Activated effector memory CD4-positive, alpha-beta T cell treated with anti-CD3 and anti-CD28 coated beads, Interleukin-2, amount 50 U/mL, for 16 hours (primary cell): ENCODE data around the gene STIP1.
"Not testable (repeated sequence)": the region's sequence is repeated elsewhere in the genome, so short reads cannot be mapped to it uniquely, and the experiment has no call there.

Source experiments
- DNase-seq: peaks from one replicate; pipeline ENCODE4 v3.0.0-alpha.2; 2020

Gene STIP1

DNA sequence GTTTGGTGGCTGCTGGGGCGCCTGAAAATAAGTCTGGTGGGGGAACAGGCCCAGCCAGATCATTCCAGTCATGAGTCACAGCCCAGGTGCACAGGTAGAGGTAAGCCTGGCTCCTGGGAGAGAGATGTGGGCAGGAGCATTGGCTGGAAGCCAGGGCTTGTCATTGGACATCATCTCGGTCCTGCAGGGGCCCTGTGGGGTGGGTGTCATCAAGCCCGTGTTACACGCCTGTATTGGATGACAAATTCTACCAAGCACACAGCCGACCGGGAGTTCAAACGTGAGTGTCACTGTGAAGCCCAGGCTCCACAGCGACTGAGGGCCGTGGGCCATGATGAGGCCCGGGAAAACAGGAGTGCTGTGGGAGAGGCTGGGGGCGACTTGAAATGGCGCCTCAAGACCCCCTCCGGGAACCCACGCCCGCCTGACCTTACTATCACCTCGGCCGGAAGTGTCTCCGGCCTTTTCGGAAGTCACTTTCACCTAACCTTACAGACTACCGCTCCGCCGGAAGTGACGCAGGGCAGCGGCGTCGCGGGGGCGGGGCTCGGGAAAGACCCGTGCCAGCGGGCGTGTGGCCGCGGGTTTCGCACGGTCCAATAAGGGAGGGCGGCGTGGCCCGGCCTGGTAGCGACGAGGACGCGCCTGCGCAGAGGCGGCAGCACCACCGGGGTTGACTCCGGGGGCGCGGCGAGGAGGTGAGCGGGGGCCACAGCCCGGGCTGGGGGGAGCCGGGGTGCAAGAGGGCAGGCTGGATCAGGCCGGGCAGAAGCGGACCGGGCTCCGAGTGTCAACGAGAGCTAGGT, 54.7 kb downstream of the STIP1 start, which contains the start of gene FKBP2:
Gene FKBP2, plus strand, starts transcription at position 661 of the 806 bp plus-strand sequence. CDS start 1,293 bp downstream, outside the sequence.
- DNase-seq, result peak; percentile 99

DNA sequence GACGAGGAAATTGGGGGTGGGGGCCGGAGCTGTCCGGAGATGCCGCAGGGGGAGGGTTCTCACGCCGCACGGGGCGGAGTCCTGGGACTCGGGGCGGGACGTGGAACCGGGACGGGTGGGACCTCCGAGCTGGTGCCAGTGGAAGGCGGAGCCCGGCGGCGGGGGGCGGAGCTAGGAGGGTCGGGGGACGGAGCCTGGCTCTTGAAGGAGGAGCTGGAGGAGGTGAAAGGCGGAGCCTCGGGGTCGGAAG, 55.2 kb downstream of the STIP1 start:
- peak; percentile 100 for DNase-seq

DNA sequence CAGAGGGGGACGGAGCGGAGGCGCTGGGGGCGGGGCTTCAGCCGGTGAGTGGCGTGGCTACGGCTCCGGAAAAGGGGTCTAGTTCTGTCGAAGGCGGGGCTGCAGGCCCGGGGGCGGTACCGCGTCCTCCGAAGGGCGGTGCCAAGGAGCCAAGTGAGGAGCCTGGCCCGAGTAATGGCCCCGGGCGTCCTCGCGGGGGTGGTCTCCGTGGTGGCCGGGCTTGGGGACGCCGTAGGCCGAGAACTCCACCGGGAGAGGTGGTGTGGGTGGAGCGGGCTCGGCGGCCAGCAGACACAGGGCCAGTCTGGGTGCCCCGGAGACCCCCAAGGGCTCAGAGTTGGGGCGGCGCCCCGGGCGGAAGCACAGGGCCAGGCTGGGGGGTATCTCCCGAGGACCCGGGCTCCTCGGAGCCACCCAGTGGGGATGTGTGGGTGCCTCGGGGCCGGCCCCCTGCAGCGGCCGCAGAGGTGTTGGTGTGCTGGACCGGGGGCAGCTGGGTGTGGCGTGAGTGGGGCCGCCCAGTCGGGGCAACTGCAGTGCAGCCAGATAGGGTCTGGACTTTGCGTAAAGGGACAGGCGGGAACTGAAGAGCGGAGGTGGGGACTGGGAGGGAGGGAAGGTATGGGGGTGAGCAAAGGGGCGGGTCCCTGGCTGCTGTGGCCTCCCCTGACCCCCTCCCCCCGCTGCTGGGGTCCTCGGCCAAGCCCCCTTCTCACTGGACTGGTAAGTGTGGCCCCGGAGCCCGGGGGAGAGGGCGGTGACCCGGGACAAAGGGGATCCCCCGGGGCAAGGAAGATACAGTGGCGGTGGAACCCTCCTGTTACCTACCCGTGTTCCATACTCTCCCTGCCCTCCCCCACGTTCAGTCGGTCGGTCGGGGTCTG, 55.8 kb downstream of the STIP1 start:
- no peak for DNase-seq

DNA sequence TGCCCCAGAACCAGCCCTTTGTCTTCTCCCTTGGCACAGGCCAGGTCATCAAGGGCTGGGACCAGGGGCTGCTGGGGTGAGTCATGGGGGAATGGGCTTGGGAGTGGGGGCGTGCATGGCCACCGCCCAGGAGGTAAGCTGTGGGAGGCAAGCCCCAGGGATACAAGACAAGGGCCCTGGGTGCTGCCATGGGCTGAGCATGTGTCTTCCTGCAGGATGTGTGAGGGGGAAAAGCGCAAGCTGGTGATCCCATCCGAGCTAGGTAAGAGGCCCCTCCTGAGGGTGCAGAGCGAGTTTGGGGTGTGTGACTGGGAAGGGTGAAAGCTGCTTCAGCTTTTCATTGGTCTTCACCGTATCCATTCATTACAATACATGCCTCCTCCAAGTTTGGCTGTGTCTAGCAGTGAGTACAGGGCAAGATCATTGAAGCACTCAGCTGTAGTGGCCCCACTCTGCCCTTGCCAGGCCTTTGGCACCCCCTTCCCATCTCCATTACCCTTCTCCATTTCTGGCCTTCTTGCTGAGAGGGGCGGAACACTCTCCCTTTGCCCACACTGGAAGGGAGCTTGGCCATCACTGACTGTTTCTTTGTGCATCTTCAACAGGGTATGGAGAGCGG, 57.4 kb downstream of the STIP1 start:
- DNase-seq, result no peak

DNA sequence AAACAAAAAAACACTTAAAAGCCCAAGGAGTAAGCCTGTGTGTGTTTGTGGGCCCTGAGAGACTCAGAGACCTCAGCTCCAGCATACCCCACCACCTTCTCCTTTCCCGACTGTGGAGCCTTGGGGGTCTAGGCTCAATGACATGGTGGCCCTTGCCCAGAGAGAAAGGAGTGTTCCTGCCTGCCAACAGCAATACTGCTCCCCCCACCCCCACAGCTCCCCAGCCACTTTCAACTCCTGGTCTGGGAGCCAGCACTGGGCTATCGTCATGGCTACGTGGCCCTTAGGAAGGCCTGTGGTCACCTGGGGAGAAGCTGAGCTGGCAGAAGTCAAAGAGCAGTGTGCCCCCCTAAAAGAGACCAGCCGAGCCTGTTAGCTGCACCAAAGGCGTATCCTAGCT, 58.1 kb downstream of the STIP1 start:
- DNase-seq, result no peak

DNA sequence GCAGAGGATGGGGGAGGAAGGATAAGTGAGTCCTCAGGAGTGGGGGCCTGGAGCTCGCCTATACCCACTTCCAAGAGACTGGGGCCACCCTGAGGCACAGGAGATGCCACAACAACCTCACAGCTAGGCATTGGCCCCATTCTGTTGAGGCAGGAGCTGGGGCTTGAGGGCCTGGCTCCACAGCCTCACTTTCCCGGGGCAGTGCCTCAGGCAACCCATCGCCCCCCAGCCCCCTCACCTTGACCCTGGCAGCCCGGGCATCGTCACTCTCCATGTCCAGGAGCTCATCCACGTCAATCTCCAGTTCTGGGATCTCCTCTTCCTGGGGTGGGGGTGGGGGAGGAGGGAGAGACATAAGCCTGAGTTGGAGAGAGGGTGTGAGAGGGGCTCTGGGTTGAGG, 59.0 kb downstream of the STIP1 start:
- DNase-seq, result no peak

DNA sequence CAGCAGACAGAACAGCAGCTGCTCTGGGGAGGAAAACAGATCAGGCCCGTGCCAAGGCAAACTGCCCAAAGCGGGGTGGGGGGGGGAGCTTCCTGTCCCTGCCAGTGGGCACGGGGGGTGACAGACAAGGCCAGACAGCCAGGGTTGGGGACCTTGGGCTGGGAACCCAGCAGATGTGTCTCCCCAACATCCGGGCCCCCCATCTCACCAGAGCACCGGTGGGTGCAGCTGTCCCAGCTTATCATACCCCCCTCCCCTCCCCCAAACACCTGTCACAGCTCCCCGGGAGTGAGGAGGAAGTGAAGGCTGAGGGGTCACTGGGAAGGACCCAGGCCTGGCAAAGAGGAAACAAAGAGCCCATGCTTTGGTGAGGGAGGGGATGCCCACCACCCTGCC, 59.4 kb downstream of the STIP1 start:
- no peak for DNase-seq

DNA sequence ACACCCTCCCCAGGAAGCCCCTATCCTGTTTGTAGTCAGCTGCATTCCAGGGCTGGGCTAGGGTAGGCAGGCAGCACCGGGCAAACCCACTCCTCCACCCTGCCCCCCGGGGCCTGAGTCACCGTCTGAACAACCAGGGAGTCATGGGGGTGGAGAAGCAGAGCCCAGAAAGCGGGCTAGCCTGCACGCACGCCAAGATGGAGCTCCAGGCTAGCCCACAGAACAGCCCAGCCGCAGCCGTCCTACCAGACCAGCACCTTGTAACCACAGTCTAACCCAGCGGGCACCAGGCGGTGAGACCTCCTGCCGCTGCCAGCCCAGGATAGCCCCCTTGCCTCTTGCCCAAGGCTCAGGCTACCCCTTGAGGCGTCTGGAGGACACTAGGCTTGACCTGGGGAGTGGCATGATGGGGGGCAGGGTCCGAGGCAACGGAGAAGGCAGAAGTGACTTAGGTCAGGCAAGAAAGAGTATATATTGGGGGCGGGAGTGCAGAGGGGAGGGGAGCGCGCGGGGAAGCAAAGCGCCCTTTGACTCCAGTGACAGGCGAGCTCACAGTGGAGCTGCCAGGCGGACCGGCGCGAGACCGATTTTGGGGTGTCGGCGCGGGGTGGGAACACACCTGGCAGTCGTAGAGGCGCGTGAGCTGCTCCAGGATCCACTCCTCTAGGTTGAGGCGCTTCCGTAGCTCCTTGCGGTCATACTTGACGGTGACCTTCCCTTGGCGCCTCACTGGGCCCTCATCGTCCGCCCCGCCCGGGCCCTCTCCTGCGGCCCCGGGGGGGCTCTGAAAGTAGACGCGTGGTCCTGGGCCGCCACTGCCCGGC, 60.0 kb downstream of the STIP1 start:
- DNase-seq, result peak; percentile 92

DNA sequence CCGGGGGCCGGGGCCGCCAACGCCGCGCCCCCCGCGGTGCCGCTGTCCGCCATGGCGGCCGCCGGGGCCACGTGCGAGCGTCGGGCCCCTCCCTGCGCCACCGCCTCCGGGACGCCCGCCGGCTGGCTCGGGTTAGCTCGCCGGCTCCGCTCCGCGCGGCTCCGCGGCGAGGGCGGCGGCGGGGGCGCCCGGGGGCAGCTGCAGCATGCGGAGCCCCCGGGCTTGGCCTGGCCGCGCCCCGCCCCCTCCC, 60.6 kb downstream of the STIP1 start:
- not testable (repeated sequence) for DNase-seq

DNA sequence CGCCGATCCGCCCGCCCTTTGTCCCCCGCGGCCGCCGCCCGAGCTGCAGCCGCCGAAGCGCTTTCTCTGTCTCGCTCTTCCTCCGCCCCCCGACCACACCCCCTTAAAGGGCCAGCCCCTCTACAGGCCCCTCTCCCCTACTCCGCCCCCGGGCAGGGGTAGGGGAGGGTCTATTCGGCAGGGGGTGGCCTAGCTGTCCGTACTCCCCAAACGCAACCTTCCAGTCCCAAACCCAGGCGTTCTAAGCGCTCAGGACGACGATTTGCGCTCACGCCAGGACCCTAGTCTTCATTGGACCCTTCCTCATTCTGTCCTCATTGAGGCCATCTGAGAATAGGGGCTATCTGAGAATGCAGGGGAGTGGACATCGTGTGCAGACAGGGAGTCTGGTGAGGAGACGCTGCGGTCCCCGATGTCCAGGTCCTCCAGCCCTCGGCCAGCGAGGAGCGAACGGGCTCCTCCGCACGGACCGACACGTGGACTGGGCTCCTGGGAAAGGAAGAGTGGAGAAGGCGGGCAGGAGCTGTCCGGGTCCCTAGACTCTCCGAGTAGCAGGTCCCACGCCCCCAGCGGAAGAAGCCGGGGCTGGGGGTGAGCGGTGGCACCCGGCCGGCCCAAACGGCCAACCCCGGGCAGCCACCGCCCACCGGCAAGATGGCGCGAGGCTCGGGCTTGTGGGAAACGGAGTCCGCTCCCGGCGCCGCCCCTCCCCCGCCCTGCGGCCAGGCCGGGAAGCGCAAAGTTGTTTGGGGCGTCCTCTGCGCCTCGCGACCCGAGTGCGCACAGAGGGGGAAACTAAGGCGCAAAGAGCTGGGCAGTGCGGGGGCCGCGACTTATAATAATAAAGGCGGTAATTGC, 61.1 kb downstream of the STIP1 start, which contains the start of gene PPP1R14B:
Gene PPP1R14B, minus strand, starts transcription at position 73 of the 858 bp plus-strand sequence. CDS start 270 bp downstream, outside the sequence.
- DNase-seq, result peak; percentile 93

DNA sequence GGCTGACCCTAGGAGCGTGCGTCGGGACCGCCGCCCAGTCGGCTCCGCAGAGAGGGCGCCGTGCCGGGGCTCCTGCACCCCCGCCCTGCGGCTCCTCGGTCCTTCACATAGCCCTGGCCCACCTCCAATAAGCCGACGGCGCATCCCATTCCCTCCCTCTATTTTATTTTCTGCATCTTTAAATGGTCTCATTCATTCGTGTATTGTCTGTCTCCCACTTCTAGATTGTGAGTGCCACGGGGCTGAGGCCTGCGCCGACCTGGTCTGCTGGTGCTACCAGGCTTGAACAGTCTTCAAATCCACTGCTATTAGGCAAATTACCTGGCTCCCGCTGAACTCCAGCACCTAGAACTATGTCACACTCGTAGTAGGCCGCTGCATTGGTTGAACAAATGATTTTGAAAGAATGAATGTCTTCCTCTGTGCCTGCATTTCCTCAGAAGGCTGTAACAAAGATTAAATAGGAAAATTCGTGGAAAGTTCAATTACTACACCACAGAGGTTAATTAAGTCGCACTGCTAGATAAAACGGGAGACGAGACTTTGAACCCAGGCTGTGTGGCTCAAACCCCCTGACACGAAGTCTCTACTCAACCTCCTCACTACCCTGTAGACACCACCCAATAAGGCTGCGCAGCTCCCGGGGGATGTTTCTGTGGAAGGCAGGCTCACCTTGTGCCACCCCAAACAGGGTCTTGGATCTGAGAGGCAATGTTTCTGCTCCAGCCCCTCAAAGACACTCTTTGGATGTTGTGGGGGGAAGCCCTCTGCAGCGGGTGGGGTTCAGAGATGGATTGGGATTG, 62.0 kb downstream of the STIP1 start:
- no peak for DNase-seq

DNA sequence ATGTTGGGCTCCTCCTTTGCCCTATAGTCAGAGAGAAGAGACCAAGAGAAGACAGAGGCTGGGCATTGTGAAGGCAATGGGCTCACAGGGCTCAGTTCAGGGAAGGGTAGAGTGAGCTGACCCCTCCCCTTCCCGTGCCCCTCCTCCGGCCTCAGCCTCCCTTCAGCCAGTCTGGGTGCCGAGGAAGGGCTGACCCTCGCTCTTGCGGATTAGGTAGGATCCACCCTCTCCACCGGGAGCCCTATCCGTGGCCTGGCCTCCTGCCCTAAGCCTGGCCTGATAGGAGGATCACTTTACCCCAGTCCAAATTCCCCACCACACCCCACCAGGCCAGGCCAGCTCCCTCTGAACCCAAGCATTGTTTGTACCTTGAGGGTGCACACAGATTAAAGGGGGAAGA, 62.6 kb downstream of the STIP1 start:
- DNase-seq, result no peak

DNA sequence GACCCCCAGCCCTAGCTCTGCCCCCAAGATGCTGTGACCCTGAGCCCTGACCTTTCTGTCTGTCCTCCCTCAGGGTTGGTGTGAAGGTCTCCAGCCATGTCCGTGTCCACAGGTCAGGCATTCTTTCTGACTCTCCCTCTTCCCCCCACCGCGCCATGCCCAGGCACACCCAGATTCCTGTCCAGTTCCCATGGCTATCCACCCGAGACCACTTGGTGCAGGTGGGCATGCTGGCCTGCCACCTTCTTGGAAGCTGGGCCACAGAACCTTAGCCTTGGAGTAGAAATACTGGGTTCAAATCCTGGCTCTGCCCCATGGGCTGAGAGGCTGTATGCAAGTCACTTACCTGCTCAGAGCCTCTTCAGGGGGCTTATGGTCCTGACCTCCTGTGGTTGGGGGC, 63.1 kb downstream of the STIP1 start:
- no peak for DNase-seq

DNA sequence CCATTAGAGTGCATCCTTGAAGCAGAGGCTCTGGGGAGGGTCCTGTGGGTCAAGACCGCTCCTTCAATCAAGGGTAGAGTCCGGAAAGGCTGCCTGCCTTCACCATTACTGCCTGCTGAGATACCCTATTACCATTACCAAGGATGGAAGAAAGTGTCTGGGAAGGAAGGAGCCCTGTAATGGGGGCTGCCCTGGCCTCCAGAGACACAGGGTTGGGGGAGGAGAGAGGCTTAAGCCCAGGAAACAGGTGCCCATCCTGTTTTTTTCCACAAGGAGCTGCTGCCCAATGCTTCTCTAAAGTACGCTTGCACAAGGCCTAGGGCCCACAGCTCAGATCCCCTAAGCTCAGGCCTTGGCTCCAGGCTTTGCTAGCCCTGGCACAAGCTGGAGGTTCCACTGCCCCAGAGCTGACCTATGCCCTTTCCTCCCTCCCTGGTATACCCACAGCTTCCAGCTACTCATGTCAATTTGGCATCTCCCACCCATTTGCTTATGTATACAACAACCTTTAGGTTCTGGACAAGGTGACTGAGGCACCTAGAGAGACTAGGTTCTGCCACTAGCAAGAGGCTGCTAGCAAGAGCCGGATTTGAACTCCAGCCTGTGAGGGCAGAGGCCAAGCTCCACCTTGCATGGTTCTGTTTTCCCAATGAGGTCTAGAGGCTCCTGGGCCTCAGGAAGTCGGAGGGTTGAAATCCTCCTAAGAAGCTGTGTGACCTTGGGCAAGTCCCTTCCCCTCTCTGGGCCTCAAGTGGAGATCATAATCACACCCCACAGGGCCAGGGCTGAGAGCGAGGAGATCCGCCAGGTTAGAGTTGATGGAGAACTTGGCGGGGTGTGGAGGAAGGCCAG, 63.8 kb downstream of the STIP1 start:
- DNase-seq, result no peak

DNA sequence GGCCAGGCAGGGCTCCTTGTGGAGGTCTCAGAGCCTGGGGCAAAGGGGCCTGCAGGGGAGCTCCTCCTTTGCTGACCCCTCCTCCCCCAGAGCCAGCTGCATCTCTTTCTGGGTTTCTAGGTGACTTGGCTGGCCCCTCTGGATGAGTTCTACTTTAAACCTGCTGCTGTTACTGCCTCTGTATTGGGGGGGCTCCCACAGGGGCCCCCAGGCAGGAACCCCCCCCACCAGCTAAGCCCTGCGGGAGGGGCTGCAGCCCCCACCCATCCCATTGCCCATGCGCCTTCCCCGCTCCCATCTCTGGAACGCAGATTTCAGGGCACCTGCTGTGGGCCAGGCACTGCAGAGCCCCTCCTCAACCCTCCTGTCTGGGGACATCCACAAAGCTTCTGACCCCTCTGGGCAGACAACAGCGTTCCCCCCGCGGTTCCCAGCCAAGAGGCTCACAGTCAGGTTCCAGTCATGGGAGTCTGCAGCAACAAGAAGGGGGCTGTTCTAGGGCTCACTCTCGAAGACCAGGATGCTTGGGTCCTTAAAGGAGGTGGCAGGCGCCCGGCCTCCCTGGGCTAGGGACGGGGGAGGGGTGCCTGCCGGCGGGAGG, 64.5 kb downstream of the STIP1 start:
- no peak for DNase-seq

DNA sequence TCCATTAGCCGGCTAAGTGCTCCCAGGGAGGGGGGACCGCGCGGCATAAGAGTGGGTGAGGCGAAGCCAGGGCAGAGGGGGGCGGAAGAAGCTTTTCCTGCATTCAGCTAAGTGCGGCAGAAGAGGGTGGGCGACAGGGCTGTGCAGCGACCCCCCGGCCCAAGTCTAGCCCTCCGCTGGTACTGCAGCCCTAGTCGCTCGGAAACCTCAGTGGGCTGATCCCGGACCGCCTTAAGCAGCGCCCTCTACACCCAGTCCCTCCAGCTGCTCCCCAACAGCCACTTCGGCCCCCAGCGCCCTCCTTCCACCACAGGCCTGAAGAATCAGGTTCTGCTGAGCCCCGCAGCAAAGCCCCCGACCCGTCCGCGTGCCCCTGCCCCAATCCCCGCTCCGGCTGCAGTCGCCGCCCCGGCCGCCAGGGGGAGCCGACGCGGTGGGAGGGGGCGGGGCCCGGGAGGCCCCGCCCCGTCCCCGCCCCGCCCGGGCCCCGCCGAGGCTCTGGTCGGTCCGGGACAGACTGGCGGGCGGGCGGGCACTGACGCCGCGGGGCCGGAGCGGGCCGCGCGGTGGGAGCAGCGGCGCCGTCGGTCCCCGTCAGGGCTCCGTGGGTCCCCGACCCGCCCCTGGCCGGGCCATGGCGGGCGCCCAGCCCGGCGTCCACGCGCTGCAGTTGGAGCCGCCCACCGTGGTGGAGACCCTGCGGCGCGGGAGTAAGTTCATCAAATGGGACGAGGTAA, 65.2 kb downstream of the STIP1 start, which contains the start of gene PLCB3:
Gene PLCB3, plus strand, starts transcription at position 515 of the 737 bp plus-strand sequence. Its CDS starts 120 bp downstream, at position 635.
- DNase-seq, result peak; percentile 91

DNA sequence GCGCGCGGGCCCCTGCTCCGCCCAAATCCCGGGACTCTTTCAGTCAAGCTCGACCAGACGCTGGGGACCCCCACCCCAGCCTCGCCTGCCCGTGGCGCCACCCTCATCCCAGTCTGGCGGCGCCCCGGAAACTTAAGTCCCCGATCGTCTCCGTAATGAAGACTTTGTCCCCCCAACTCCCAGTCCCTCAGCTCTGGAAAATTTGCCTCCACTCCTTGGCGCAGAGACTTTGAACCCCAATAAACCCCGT, 65.7 kb downstream of the STIP1 start:
- DNase-seq, result no peak

DNA sequence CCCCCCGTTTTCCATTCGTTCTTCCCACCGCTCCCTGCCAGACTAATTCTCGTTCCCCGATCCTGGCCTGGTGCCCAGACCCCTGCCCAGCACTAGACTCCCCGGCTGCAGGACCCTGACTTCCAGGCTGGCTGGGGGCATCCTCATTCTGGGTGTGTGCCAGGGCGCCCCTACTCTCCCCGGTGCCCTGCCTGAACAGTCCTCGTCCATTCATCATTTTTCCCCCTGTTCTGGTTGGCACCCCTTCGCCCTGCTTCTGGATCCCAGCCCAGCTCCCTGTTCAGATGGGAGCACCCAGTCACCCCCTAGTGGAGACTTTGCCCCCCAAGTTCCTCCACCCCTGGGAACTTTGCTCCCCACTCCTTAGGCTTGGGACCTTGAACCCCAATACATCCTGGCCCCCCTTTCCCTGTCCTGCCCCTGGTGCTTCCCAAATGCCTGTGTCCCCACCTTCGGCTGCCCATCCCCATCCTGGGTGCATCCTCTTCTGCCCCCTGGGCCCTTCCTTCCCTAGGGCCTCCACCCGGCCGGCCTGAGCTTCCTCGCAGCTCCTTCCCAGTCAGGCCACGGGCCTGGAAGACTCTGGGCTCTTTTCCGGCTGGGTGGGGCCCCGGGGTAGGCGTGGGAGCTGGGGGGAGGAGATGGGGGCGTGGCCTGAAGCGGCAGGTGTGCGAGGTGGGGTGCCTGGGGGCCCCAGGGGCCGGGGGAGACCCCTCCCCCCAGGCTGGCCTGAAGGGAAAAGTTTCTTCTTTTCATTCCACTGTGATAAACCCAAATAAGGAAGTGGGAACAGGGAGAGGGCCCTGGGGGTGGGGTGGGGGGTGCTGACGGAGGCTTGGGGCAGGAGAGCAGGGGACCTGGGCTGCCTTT, 66.3 kb downstream of the STIP1 start:
- DNase-seq, result no peak
